ENCODE results near the gene KIF5C.

KIF5C gene

GRCh38 chr2:149064365-149064841 lies 189.4 kb downstream of the KIF5C start:
- in situ Hi-C loops (cut with MboI; ENCODE audit: low sequenced_read_pairs): no loop called here

- in situ Hi-C loops (cut with MboI; ENCODE audit: low sequenced_read_pairs): no loop called here
Measured at GRCh38 chr2:149064856-149065630, 190.0 kb downstream of the KIF5C start.

- in situ Hi-C loops (cut with MboI; ENCODE audit: low sequenced_read_pairs): no loop called here
Measured at GRCh38 chr2:149068225-149068995, 193.4 kb downstream of the KIF5C start.

GRCh38 chr2:149068996-149069888 lies 194.2 kb downstream of the KIF5C start:
- in situ Hi-C loops (cut with MboI; ENCODE audit: low sequenced_read_pairs): no loop called here

- in situ Hi-C loops (cut with MboI; ENCODE audit: low sequenced_read_pairs): no loop called here
Measured at GRCh38 chr2:149070681-149071320, 195.8 kb downstream of the KIF5C start.

GRCh38 chr2:149075105-149075504 lies 200.1 kb downstream of the KIF5C start:
- in situ Hi-C loops (cut with MboI; ENCODE audit: low sequenced_read_pairs): no loop called here

- in situ Hi-C loops (cut with MboI; ENCODE audit: low sequenced_read_pairs): no loop called here
Measured at GRCh38 chr2:149075853-149076252, 200.8 kb downstream of the KIF5C start.

Data from HL-60/S4 treated with phorbol 12-myristate 13-acetate at 8.2 ng/mL for 4 days and 3 days (cell line).